Mesodermal cell (in vitro differentiated cells): Measurements from ENCODE around the gene SLC22A25.
"Not testable (repeated sequence)": the region's sequence is repeated elsewhere in the genome, so short reads cannot be mapped to it uniquely, and the experiment has no call there.

Experiments
- H3K27ac ChIP-seq: 2 replicates; pipeline ENCODE4 v1.7.0; 2013; ENCODE audit warnings: mild to moderate bottlenecking, low read depth, low read length, moderate library complexity; ENCODE audit not compliant: severe bottlenecking
- H3K36me3 ChIP-seq: 2 replicates; pipeline ENCODE4 v1.7.1; 2013; ENCODE audit warnings: mild to moderate bottlenecking, low read length, moderate library complexity; ENCODE audit not compliant: control insufficient read depth, insufficient read depth
- H3K4me1 ChIP-seq: one replicate; pipeline ENCODE4 v1.7.1; 2013; ENCODE audit warnings: mild to moderate bottlenecking, low read length; ENCODE audit not compliant: insufficient read depth, control insufficient read depth, poor library complexity, severe bottlenecking
- H3K4me3 ChIP-seq: 2 replicates; pipeline ENCODE4 v1.7.0; 2013; ENCODE audit warnings: low read length, control low read depth, mild to moderate bottlenecking; ENCODE audit not compliant: insufficient read depth, poor library complexity, severe bottlenecking; ENCODE audit errors: extremely low read depth
- H3K9me3 ChIP-seq: 2 replicates; pipeline ENCODE4 v1.7.1; 2013; ENCODE audit warnings: mild to moderate bottlenecking, low read length, moderate library complexity; ENCODE audit not compliant: control insufficient read depth
- WGBS, 2 experiments: methylation state at CpG; one replicate each; pipeline ENCODE4 v1.1.5; 2013; ENCODE audit warnings: missing lambda C conversion rate in 2 of 2; ENCODE audit not compliant: insufficient coverage in 2 of 2; 5-methylcytosine and 5-hydroxymethylcytosine counted together

SLC22A25 gene

GRCh38 chr11:63248966-63249365 is 5.6 kb upstream of the SLC22A25 start:
- Histone ChIP-seq H3K4me3 (no peak overlapping the region), H3K9me3 (no peaks in the 10 kb centered on the region), H3K4me1 (no peaks in the 10 kb centered on the region), H3K36me3 (no peaks in the 10 kb centered on the region), H3K27ac (no peak overlapping the region)
- WGBS, 2 experiments, result 100% methylated on average over 1 of the region's 3 CpGs; no CpG with 5 or more reads in 1 of the 2 experiments

- not testable (repeated sequence) for H3K9me3 ChIP-seq, H3K36me3 ChIP-seq, H3K4me1 ChIP-seq, H3K27ac ChIP-seq, H3K4me3 ChIP-seq
- 81 to 89% methylated on average over 3 to 6 of the region's 7 CpGs for WGBS, 2 experiments
Observed at GRCh38 chr11:63247237-63248002, 4.0 kb upstream of the SLC22A25 start.

- no peaks in the 10 kb centered on the region for H3K4me1 ChIP-seq
- WGBS, 2 experiments, result 100% methylated on average over 1 of the region's 1 CpG; no CpG with 5 or more reads in 1 of the 2 experiments
- H3K27ac ChIP-seq, result no peak overlapping the region
- no peak overlapping the region for H3K4me3 ChIP-seq
- H3K9me3 ChIP-seq, result no peaks in the 10 kb centered on the region
- no peaks in the 10 kb centered on the region for H3K36me3 ChIP-seq
Observed at GRCh38 chr11:63246045-63246444, 2.6 kb upstream of the SLC22A25 start.

- Histone ChIP-seq H3K9me3 (no peaks in the 10 kb centered on the region), H3K4me1 (no peaks in the 10 kb centered on the region), H3K27ac (no peak overlapping the region), H3K36me3 (no peaks in the 10 kb centered on the region), H3K4me3 (no peak overlapping the region)
- 90% methylated on average over 1 to 2 of the region's 2 CpGs for WGBS, 2 experiments
Observed at GRCh38 chr11:63244862-63245261, 1.5 kb upstream of the SLC22A25 start.

- no peaks in the 10 kb centered on the region for H3K4me1 ChIP-seq
- H3K27ac ChIP-seq, result no peak overlapping the region
- H3K4me3 ChIP-seq, result no peak overlapping the region
- 93% methylated on average over 2 of the region's 5 CpGs; no CpG with 5 or more reads in 1 of the 2 experiments for WGBS, 2 experiments
- no peaks in the 10 kb centered on the region for H3K36me3 ChIP-seq
- H3K9me3 ChIP-seq, result no peaks in the 10 kb centered on the region
Observed at GRCh38 chr11:63242089-63242781, 1.2 kb downstream of the SLC22A25 start.

- Histone ChIP-seq H3K4me1 (no peaks in the 10 kb centered on the region), H3K36me3 (no peaks in the 10 kb centered on the region), H3K4me3 (no peak overlapping the region), H3K27ac (no peak overlapping the region), H3K9me3 (peaks cover 8% of the 10 kb centered on the region)
Observed at GRCh38 chr11:63240791-63241379, 2.5 kb downstream of the SLC22A25 start.

GRCh38 chr11:63240098-63240497 is 3.3 kb downstream of the SLC22A25 start:
- no peak overlapping the region for H3K27ac ChIP-seq
- H3K9me3 ChIP-seq, result peaks cover 8% of the 10 kb centered on the region
- no CpG with 5 or more reads among the region's 1 CpG for WGBS, 2 experiments
- H3K36me3 ChIP-seq, result no peaks in the 10 kb centered on the region
- no peak overlapping the region for H3K4me3 ChIP-seq
- H3K4me1 ChIP-seq, result no peaks in the 10 kb centered on the region

GRCh38 chr11:63239254-63239653 is 4.1 kb downstream of the SLC22A25 start:
- no peak overlapping the region for H3K27ac ChIP-seq
- no peaks in the 10 kb centered on the region for H3K4me1 ChIP-seq
- no peaks in the 10 kb centered on the region for H3K36me3 ChIP-seq
- H3K9me3 ChIP-seq, result peaks cover 8% of the 10 kb centered on the region
- no peak overlapping the region for H3K4me3 ChIP-seq

- Histone ChIP-seq H3K9me3 (peaks cover 8% of the 10 kb centered on the region), H3K36me3 (no peaks in the 10 kb centered on the region), H3K4me3 (no peak overlapping the region), H3K4me1 (no peaks in the 10 kb centered on the region), H3K27ac (no peak overlapping the region)
Observed at GRCh38 chr11:63237413-63237812, 6.0 kb downstream of the SLC22A25 start.

- not testable (repeated sequence) for H3K36me3 ChIP-seq, H3K4me1 ChIP-seq, H3K9me3 ChIP-seq, H3K4me3 ChIP-seq, H3K27ac ChIP-seq
- WGBS, 2 experiments, result 90 to 100% methylated on average over 2 to 3 of the region's 8 CpGs
Observed at GRCh38 chr11:63235471-63236461, 7.6 kb downstream of the SLC22A25 start.
